ENCODE measurements around the gene DENND1B.

DNA sequence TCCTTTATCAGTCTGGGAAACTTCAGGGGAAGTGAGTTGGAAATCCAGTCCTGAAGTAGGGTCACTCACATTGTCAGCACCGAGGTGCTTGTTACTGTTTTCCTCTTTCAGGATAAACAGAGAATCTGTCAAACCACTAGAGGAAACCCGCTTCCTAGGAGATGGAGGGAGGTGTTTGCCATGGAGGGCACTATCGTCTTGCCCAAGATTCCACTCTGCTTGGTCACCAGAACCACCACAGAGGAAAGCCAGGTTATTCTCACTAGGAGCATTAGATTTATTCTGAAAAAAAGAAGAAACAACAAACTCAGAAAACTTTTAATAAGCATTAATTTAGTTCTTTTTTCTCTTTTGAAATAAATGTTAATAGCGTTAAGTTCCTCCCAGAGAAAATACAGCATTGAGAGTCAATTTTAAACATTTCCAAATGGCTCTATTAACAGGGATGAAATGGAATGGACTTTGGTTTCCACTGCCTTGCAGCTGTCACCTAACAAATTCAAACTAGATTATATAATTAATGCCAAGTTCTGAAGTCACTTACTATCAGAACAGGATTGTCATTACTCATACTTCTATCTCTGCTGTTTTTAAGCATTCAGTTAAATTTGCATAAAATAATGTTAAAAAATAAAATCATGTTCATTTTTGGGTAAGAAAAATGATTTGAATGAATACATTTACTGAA is 264.4 kb downstream of the DENND1B start:
- TF ChIP-seq, protein P1, sequence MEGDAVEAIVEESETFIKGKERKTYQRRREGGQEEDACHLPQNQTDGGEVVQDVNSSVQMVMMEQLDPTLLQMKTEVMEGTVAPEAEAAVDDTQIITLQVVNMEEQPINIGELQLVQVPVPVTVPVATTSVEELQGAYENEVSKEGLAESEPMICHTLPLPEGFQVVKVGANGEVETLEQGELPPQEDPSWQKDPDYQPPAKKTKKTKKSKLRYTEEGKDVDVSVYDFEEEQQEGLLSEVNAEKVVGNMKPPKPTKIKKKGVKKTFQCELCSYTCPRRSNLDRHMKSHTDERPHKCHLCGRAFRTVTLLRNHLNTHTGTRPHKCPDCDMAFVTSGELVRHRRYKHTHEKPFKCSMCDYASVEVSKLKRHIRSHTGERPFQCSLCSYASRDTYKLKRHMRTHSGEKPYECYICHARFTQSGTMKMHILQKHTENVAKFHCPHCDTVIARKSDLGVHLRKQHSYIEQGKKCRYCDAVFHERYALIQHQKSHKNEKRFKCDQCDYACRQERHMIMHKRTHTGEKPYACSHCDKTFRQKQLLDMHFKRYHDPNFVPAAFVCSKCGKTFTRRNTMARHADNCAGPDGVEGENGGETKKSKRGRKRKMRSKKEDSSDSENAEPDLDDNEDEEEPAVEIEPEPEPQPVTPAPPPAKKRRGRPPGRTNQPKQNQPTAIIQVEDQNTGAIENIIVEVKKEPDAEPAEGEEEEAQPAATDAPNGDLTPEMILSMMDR (IDR thresholded peaks at IDR 0.05; ENCODE audit: low read depth, low read length, missing input control): no peak
- no peak for TF ChIP-seq EGR1 (IDR thresholded peaks at IDR 0.05; ENCODE audit: low read depth in 2 of 2)
- TF ChIP-seq GABPA (IDR thresholded peaks at IDR 0.05 in 1 of 2, conservative IDR thresholded peaks at IDR 0.05 in 1 of 2): no peak
- no peak for TF ChIP-seq RAD21 (IDR thresholded peaks at IDR 0.05)
- no peak for TF ChIP-seq JUND (IDR thresholded peaks at IDR 0.05)
- no peak for TF ChIP-seq FOXA1 (IDR thresholded peaks at IDR 0.05)
- TF ChIP-seq, protein P2, sequence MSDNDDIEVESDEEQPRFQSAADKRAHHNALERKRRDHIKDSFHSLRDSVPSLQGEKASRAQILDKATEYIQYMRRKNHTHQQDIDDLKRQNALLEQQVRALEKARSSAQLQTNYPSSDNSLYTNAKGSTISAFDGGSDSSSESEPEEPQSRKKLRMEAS (IDR thresholded peaks at IDR 0.05): no peak
- TF ChIP-seq, protein P3, sequence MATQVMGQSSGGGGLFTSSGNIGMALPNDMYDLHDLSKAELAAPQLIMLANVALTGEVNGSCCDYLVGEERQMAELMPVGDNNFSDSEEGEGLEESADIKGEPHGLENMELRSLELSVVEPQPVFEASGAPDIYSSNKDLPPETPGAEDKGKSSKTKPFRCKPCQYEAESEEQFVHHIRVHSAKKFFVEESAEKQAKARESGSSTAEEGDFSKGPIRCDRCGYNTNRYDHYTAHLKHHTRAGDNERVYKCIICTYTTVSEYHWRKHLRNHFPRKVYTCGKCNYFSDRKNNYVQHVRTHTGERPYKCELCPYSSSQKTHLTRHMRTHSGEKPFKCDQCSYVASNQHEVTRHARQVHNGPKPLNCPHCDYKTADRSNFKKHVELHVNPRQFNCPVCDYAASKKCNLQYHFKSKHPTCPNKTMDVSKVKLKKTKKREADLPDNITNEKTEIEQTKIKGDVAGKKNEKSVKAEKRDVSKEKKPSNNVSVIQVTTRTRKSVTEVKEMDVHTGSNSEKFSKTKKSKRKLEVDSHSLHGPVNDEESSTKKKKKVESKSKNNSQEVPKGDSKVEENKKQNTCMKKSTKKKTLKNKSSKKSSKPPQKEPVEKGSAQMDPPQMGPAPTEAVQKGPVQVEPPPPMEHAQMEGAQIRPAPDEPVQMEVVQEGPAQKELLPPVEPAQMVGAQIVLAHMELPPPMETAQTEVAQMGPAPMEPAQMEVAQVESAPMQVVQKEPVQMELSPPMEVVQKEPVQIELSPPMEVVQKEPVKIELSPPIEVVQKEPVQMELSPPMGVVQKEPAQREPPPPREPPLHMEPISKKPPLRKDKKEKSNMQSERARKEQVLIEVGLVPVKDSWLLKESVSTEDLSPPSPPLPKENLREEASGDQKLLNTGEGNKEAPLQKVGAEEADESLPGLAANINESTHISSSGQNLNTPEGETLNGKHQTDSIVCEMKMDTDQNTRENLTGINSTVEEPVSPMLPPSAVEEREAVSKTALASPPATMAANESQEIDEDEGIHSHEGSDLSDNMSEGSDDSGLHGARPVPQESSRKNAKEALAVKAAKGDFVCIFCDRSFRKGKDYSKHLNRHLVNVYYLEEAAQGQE (IDR thresholded peaks at IDR 0.05): no peak
- TF ChIP-seq YY1 (IDR thresholded peaks at IDR 0.05): no peak
- no peak for TF ChIP-seq SP1 (IDR thresholded peaks at IDR 0.05)
- TF ChIP-seq, protein P4, sequence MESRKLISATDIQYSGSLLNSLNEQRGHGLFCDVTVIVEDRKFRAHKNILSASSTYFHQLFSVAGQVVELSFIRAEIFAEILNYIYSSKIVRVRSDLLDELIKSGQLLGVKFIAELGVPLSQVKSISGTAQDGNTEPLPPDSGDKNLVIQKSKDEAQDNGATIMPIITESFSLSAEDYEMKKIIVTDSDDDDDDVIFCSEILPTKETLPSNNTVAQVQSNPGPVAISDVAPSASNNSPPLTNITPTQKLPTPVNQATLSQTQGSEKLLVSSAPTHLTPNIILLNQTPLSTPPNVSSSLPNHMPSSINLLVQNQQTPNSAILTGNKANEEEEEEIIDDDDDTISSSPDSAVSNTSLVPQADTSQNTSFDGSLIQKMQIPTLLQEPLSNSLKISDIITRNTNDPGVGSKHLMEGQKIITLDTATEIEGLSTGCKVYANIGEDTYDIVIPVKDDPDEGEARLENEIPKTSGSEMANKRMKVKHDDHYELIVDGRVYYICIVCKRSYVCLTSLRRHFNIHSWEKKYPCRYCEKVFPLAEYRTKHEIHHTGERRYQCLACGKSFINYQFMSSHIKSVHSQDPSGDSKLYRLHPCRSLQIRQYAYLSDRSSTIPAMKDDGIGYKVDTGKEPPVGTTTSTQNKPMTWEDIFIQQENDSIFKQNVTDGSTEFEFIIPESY (IDR thresholded peaks at IDR 0.05): no peak
- no peak for TF ChIP-seq TAF1 (conservative IDR thresholded peaks at IDR 0.05)
- TF ChIP-seq RXRA (IDR thresholded peaks at IDR 0.05): no peak
- TF ChIP-seq, protein P5, sequence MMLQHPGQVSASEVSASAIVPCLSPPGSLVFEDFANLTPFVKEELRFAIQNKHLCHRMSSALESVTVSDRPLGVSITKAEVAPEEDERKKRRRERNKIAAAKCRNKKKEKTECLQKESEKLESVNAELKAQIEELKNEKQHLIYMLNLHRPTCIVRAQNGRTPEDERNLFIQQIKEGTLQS (IDR thresholded peaks at IDR 0.05): no peak

All from liver (tissue), 3 donors.